ENCODE measurements around the gene TMEM81.

DNA sequence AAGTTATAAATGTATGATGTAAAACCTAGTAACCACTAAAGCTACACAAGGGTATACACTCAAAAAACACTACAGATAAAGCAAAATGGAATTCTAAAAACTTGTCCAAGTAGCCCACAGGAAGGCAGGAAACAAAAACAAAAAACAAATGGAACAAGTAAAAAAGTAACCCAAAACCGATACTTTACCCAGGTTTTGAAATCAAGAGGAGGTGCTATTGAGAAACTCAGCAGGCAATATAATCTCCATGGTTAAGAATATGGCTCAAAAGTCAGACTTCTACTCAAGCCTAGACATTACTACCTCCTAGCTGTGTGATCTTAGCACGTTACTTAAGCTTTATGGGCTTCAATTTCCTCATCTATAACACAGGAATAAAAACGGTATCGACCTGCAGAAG lies 24.2 kb upstream of the TMEM81 start:
- TF ChIP-seq, protein P1, sequence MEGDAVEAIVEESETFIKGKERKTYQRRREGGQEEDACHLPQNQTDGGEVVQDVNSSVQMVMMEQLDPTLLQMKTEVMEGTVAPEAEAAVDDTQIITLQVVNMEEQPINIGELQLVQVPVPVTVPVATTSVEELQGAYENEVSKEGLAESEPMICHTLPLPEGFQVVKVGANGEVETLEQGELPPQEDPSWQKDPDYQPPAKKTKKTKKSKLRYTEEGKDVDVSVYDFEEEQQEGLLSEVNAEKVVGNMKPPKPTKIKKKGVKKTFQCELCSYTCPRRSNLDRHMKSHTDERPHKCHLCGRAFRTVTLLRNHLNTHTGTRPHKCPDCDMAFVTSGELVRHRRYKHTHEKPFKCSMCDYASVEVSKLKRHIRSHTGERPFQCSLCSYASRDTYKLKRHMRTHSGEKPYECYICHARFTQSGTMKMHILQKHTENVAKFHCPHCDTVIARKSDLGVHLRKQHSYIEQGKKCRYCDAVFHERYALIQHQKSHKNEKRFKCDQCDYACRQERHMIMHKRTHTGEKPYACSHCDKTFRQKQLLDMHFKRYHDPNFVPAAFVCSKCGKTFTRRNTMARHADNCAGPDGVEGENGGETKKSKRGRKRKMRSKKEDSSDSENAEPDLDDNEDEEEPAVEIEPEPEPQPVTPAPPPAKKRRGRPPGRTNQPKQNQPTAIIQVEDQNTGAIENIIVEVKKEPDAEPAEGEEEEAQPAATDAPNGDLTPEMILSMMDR (IDR thresholded peaks at IDR 0.05 in 8 of 11, conservative IDR thresholded peaks at IDR 0.05 in 3 of 11), result no peak
- TF ChIP-seq POLR2A (IDR thresholded peaks at IDR 0.05) (no peak), POLR2AphosphoS5 (IDR thresholded peaks at IDR 0.05) (no peak)

All from spleen (tissue), 7 donors.